SK-N-DZ (cell line): ENCODE results near the gene CACNG6. TPM values are rescaled to one million over a fixed set of nuclear protein-coding genes. Genes with fewer than 3 reads are reported as not detected.
A peak's percentile ranks its signal among the peaks of the same experiment; 100 is the strongest.
"Not testable (repeated sequence)": the region's sequence is repeated elsewhere in the genome, so short reads cannot be mapped to it uniquely, and the experiment has no call there.

Experiments used
- DNase-seq: peaks from one replicate; pipeline ENCODE4 v3.0.0-alpha.2; 2015; ENCODE audit warnings: low spot score
- polyA plus RNA-seq, 2 experiments: library from polyadenylated mRNA; depleted of rRNA; stranded (reverse); fragments of >200 nt; gene quantifications; 2 replicates each; pipeline ENCODE4 v1.2.3, GENCODE V29; 2014

CACNG6 gene, protein sequence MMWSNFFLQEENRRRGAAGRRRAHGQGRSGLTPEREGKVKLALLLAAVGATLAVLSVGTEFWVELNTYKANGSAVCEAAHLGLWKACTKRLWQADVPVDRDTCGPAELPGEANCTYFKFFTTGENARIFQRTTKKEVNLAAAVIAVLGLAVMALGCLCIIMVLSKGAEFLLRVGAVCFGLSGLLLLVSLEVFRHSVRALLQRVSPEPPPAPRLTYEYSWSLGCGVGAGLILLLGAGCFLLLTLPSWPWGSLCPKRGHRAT
- polyA plus RNA-seq (2014; cell fraction: cytosol; rRNA removed), result 0.12 and 0.67 TPM in 2 replicates
- 0.17 TPM in 1 of 2 replicates, not detected in the other for polyA plus RNA-seq (2014; cell fraction: nucleus; rRNA removed)

DNA sequence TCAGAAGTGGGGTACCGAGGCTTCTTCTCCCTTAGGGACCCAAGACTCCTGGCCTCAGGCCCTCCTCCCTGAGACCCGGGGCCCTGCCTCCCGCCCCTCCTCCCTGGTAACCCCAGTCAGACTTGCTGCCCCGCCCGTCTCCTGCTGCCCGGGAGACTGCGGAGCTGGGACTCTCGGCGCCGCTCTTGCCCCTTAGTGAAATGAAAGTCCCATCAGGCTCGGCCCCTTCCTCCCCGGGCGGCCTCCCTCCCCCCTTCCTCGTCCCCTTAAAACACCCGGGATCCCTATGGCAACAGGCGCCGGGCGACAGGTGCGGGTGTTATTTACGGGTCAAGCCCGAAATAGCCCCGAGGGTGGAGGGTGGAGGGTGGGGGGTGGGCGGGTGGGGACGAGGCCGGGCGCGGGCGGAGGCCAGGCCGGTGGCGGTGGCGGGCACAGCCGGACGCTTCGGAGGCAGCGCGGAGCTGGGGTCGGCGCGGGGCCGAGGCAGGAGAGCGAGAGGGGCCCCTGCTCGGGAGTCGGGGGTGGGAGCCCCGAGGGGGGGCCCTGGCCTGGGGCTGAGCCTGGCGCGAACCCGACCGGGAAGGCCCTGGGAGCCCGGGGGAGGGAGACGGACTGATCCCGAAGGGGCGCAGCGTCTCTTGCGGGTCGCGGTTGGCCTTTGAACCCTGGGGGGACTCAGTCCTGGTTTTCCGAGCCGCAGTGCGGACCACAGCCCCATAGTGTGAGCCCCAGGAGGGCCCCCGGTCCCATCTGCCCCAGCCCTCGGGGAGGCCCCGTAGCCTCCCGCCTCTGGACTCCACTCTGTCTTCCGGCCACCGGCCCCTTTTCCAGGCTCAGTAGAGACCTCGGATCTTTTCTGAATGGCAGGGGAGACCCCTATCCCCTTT, at the start of gene CACNG6:
CACNG6 (plus strand) TSS at position 414 of the 890 bp plus-strand sequence. CDS start 1,241 bp downstream, outside the sequence.
- DNase-seq, result peak; percentile 26

DNA sequence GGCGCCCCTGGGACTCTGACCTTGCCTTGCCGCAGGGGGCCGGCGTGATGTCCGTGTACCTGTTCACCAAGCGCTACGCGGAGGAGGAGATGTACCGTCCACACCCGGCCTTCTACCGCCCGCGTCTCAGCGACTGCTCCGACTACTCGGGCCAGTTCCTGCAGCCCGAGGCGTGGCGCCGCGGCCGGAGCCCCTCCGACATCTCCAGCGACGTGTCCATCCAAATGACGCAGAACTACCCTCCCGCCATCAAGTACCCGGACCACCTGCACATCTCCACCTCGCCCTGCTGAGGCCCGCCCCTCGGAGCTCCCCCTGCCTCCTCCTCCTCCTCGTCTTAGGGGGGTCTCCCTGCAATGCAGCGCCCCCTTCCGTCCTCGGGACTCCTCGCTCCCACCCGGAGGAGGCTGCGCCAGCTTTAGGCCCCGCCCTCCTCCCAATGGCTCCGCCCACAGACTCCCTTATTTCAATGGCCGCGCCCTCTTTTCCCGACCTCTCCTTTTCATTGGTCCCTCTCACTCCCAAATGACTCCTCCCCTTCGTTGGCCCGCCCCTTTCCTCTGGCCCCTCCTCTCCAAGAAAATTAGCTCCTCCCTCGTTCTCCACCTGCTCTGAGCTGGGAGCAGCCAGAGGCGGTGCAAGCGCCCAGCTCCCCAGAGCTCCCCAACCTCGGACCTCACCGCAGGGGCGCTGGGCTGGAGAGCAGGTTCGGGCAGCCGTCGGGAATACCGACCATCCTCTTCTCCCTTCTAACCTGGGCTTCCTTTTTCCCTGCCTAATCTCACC, 49.2 kb upstream of the CACNG6 start:
- no peak for DNase-seq

DNA sequence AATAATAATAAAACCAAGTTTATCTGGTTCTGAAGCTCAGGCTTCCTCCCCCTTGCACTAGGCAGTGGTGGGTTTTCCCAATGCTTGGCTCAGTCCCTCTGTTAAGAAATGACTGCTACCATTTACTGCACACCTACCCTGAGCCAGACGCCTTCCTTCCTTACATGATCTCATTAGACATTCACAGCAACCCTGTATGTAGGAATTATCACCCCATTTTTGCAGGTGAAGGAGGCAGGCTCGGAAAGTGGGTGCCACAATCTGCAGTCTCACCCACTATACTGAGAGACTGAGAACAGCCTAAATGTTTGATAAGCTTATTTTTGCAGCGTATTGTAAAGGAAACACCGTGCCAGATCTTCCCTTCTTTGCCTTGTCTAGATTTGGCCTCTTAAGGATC, 47.0 kb upstream of the CACNG6 start:
- DNase-seq, result no peak

GRCh38 chr19:53944933-53945332, 46.5 kb upstream of the CACNG6 start:
- DNase-seq, result no peak

- DNase-seq, result peak; percentile 12
Measured at GRCh38 chr19:53945441-53945840, 46.0 kb upstream of the CACNG6 start.

- no peak for DNase-seq
Measured at GRCh38 chr19:53945998-53946397, 45.4 kb upstream of the CACNG6 start.

- DNase-seq, result peak; percentile 17
Measured at GRCh38 chr19:53947624-53948023, 43.8 kb upstream of the CACNG6 start.

- DNase-seq, result not testable (repeated sequence)
Measured at GRCh38 chr19:53948611-53949010, 42.8 kb upstream of the CACNG6 start.

GRCh38 chr19:53951436-53951835, 40.0 kb upstream of the CACNG6 start:
- DNase-seq, result no peak

DNA sequence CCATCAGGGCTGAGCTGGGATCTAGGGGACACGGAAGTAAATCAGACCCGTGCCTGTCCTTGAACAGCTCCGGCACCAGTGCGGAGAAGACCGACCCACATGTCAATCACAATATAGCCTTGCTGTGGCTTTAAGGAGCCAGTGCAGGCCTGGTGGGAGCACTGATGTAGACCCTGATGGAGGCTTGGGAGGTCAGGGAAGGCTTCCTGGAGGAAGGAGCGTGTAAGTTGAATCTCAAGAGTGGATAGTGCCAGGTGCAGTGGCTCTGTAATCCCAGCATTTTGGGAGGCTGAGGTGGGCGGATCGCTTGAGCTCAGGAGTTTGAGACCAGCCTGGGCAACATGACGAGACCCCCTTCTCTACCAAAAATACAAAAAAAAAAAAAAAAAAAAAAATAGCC, 39.5 kb upstream of the CACNG6 start:
- no peak for DNase-seq

- DNase-seq, result no peak
Measured at GRCh38 chr19:53953383-53953782, 38.1 kb upstream of the CACNG6 start.

- DNase-seq, result no peak
Measured at GRCh38 chr19:53957448-53958167, 33.8 kb upstream of the CACNG6 start.

- DNase-seq, result no peak
Measured at GRCh38 chr19:53958168-53958571, 33.3 kb upstream of the CACNG6 start.

DNA sequence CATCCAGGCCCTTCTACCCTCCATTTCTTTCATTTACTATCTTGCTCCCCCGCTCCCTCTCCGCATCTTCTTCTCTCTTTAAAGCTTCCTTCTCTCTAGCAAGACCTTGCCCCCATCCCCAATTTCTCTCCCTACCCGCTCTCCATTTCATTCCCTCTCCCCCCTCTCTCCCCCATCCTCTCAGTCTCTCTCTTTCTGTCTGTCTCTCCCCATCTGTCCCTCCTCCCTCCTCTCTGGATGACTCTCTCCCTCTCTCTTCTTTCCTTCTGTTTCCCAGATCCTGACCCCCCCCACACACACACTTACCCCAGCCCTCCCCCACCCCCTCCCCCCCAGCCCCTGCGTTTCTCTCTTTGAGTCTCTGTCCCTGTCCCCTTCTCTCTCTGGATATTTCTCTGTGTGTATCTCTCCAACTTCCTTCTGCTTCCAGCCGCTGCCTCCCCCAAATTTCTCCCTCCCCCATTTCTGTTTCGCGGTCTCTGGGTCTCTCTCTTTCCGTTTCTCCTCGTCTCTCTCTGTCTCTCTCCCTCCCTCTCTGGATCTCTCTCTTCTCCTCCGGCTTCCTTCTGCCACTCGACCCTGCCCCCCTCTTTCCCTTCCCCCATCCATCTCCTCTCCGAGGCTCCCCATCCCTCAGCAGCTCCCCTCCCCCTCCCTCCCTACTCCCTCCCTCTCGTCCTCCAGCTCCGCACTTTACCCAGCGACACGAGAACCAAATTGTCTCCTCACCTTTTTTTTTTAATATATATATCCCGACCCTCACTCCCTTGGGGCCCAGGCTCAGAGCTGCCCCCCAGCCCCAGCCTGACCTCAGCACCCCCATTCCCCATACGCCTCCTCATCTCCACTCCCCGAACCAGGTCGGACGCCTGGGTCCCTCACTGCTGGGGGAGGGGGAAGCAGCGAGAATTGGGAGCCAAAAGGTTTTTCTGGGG, 32.3 kb upstream of the CACNG6 start:
- no peak for DNase-seq

DNA sequence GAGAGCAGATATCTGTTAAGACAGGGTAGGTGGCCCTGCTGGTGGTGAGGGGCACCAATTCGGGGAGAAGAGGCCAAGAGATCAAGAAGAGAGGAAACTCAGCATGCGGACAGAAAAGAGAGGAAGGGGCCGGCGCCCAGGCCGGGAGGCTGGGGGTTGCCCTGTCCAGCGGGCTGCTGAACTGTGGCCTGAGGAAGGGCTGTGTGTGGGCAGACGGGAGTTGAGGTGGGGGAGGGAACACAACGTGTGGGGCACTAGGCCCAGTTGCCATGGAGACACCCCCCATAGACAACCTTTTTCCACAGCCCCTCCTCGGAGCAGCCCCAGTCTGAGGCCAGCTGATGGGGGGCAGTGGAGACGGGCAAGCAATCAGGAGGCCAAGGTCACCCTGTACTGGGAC, 31.2 kb upstream of the CACNG6 start:
- no peak for DNase-seq

DNA sequence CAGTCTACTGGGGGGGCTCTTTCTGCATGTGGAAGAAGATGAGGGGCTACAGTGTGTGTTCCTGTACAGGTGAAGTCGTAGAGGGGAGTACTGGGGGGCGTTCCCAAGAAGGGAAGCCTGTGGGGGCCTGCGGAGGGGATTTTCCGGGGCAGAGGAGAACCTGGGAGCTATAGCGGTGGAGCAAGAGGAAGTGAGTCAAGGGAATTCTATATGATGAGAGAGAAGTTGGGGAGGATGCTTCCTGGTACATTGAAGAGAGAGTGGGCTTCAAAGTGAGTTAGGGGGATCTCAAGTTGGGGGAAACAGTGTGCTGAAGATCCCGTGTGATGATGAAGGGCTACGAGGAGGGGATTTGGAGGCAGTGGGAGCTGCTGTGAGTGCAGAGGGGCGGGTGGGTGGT, 30.6 kb upstream of the CACNG6 start:
- no peak for DNase-seq

DNA sequence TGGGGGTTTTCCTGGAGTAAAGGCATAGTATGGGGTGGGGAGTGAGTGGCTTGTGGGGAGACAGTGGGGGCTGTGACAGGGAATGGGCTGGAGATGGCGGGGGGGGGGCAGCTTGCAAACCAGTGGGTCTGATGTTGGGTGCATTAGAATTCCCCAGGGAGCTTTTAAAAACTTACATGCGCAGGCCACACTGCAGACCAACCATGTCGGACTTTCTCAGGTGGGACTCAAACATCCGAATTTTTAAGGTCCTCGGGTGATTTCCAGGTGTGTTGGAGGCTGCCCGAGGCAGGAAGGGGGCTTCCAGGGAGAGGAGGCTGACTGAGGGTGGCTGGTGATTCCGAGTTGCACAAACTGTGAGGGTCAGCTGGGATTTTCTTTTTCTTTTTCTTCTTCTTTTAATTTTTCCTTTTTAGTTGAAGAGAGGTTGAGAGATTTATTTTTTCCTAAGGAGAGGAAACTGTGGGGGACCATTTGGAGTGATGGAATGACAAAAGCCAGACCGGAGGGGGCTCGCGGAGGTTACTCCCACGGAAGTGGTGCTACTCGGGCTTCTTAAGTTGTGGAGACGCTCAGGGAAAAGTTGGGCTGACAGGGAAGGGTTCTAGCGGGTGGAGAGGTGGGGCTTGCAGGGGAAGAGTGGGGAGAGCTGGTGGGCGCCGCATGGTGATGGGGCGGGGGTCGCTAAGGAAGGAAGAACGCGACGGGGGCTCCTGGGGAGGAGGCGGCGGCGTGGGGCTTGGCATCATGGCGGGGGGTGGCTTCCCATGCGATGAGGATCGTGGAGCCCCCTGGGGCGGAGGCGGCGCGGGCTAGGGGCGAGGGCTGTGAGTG, 29.7 kb upstream of the CACNG6 start:
- DNase-seq, result no peak

GRCh38 chr19:53962887-53963431, 28.5 kb upstream of the CACNG6 start, which contains the start of gene CACNG8:
Gene CACNG8 (plus strand): TSS chr19:53962937.
- DNase-seq, result no peak

DNA sequence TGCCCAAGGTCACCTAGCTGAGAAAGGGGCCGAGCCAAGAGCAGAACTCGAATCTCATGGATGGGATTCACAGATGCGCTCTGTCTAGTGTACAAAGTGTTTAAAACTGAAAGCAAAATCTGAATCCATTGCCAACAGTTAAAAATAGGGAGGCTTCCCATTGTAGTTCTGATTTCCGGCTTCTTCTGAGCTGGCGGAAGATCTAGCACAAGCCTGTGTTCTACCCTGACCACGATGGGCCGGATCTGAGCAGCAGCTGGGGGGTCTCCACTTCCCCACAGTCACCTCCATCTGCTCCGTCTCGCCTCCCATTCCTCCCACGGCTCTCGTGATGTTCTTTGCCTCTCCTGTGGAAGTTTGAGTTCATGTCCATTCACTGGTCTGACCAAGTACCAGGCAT, 26.3 kb upstream of the CACNG6 start:
- DNase-seq, result no peak
